Skeletal muscle cell (primary cell): ENCODE measurements around the gene CFAP157.

Source experiments
- DNase-seq: peaks from one replicate; pipeline ENCODE4 v3.0.0-alpha.2; 2010; ENCODE audit warnings: low read depth
- H3K4me3 ChIP-seq: 2 replicates; pipeline ENCODE4 v1.5.1; 2011; ENCODE audit warnings: low read depth, mild to moderate bottlenecking, control low read depth, low read length, moderate library complexity

CFAP157 gene

GRCh38 chr9:127690735-127691134 lies 16.1 kb upstream of the CFAP157 start:
- DNase-seq = no peak
- H3K4me3 ChIP-seq = no peak overlapping the region

DNA sequence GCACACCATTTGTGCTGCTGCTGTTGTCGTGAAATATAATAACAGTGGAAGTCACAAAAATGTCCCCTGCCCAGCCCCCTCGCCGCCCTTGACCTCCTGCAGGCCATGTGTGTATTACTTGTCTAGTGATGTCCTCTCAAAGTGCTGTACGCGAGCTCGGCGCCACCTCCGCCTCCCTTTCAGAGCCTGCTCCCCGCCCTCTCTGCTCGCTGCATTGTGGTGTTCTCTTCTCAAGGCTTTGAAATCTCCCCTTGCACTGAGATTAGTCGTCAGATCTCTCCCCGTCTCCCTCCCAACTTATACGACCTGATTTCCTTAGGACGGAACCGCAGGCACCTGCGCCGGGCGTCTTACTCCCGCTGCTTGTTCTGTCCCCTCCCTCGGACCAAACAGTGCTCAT lies 14.7 kb upstream of the CFAP157 start:
- DNase-seq = no peak
- no peak overlapping the region for H3K4me3 ChIP-seq

- no peak for DNase-seq
- no peak overlapping the region for H3K4me3 ChIP-seq
These were observed 13.6 kb upstream of the CFAP157 start for GRCh38 chr9:127693143-127693542.

GRCh38 chr9:127693697-127694096 lies 13.1 kb upstream of the CFAP157 start:
- H3K4me3 ChIP-seq = no peak overlapping the region
- DNase-seq = no peak

DNA sequence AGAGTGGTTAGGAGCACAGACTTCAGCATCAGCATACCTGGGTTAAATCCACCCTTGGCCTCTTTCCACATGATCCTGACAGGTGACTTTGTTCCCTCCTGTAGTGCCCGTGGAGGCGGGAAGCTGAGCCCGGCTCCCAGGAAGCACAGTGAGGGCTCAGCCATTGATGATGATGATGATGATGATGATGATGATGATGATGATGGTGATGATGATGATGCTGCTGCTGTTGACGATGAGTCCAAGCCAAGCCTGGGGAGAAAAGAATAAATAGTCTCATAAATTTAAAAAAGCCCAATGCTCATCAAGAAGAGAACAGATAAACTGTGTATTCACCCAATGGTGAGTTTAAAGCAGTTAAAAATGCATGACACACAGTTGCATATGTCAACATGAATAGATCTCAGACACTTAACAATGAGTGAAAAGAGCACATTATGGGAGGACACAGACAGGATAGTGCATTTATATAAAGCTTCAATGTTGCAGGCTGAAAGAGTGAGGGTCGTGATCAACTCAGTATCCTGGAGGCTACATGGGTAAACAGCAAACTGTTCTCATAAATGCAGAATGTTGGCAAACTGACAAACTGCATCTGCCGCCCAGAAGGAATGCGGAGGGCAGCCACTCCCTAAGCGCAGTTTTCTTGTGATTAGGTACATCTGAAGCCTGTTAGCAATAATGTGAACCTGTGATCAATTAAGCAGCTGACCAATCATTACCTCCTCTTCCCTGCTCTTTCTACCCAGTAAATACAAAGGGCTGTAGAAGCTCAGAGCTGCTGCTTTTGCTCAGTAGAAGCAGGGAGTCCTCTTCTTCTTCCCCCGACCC lies 11.7 kb upstream of the CFAP157 start:
- DNase-seq = no peak
- H3K4me3 ChIP-seq = no peak overlapping the region

DNA sequence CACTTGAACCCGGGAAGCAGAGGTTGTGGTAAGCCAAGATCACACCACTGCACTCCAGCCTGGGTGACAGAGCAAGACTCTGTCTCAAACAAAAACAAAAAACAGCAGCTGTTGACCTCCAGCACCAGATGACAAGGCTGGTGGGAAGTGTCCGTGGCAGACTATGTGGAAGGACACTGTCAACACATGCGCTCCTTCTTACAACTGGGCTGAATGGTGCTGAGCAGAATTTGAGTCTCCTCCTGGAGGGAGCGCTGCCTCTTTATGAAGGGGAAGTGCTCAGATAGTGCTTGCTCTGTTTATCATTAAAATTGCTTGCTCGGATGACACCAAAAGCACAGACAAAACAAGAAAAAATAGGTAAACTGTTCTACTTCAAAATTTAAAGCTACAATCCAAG lies 9.2 kb upstream of the CFAP157 start:
- no peak overlapping the region for H3K4me3 ChIP-seq
- no peak for DNase-seq

- DNase-seq = no peak
- H3K4me3 ChIP-seq = no peak overlapping the region
These were observed 8.4 kb upstream of the CFAP157 start for GRCh38 chr9:127698386-127698785.

- H3K4me3 ChIP-seq = peak overlapping the region; percentile 40
- DNase-seq = peak; percentile 87
These were observed 7.7 kb upstream of the CFAP157 start for GRCh38 chr9:127698985-127699670.

DNA sequence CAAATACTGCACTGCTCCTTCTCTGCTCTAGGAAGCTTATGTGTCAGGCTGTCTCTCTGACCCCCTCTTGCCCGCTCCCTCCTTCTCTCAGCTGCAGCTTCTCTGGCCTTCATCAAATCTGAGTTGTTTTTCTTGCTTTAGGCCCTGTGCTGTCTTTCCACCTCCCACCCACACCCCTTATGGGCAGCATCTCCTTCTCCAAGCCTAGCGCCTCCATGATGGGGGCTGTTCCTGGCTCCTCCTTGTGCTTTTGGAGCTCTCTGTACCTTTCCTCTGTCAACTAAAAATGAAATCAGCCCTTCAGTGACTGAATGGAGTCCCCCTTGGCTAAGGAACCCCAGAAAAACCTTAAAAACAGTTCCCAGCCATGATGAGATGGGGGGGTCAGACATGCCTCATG lies 6.6 kb upstream of the CFAP157 start:
- DNase-seq = no peak
- H3K4me3 ChIP-seq = no peak overlapping the region

- DNase-seq = no peak
- no peak overlapping the region for H3K4me3 ChIP-seq
These were observed 6.1 kb upstream of the CFAP157 start for GRCh38 chr9:127700594-127701255.

- H3K4me3 ChIP-seq = no peak overlapping the region
- DNase-seq = no peak
These were observed 3.4 kb upstream of the CFAP157 start for GRCh38 chr9:127703289-127703946.

GRCh38 chr9:127705577-127706379 lies 1.0 kb upstream of the CFAP157 start:
- no peak for DNase-seq
- no peak overlapping the region for H3K4me3 ChIP-seq

- DNase-seq = no peak
- H3K4me3 ChIP-seq = no peak overlapping the region
These were observed 978 bp downstream of the CFAP157 start for GRCh38 chr9:127707766-127708165.

DNA sequence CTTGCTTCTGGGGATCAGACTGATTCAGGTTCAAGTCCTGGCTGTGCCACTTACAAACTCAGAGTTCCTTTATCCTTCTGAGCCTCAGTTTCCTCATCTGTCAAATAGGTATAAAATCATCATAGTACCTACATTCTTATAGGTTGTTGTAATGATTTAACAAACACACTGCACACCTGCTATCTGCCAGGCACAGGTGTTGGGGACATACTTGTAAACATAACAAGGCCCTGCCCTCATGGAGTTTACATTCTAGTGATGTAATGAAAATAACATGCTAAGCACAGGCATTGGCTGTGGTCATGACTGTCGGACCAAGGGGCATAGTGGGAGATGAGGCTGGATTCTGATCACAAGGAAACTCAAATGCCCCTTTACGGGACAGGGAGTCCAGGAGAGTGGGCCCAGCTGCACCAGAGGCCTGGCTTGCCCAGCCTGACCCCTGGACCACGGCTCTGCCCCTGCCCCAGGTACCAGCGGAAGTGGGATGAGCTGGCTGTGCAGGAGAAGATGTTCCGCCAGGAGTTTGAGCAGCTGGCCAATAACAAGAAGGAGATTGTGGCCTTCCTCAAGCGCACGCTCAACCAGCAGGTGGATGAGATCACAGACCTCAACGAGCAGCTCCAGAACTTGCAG lies 2.3 kb downstream of the CFAP157 start:
- no peak for DNase-seq
- H3K4me3 ChIP-seq = no peak overlapping the region

GRCh38 chr9:127710204-127710783 lies 3.5 kb downstream of the CFAP157 start:
- H3K4me3 ChIP-seq = no peak overlapping the region
- no peak for DNase-seq

DNA sequence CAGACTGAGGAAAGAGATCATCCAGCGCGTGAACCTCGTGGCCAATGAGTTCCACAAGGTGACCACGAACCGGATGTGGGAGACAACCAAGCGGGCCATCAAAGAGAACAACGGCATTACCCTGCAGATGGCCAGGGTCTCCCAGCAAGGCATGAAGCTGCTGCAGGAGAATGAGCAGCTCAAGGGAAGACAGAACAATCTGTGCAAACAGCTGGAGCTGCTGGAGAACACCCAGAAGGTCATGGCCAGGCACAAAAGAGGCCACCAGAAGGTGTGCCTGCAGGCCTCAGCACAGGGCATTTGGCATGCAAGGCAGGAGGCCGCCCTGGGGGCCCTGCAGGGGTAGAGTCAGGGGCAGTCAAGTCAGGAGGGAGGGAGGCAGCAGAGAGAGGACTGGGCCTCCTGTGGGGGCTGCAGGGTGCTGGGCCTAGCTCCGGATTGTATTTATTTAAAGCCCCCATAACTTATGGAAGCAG lies 4.5 kb downstream of the CFAP157 start:
- DNase-seq = no peak
- no peak overlapping the region for H3K4me3 ChIP-seq

DNA sequence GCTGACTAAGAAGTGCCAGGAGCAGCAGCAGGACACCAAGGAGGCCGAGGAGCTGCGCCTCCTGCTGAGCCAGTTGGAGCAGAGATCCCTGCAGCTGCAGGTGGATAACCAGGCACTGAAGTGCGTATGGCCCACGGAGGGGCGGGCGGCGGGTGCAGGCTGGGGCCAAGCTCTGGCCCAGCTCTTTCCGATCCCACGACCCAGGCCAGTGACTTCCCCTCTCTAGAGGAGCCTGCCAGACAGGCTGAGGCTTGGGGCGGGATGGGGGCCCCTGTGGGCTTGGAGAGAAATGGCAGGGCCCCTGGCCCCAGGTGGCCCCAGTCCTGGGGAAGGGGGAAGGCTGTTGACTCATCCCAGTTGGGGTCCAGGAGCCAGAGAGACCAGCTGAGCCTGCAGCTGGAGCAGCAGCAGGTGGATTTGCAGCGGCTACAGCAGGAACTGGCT lies 5.1 kb downstream of the CFAP157 start:
- H3K4me3 ChIP-seq = no peak overlapping the region
- no peak for DNase-seq

DNA sequence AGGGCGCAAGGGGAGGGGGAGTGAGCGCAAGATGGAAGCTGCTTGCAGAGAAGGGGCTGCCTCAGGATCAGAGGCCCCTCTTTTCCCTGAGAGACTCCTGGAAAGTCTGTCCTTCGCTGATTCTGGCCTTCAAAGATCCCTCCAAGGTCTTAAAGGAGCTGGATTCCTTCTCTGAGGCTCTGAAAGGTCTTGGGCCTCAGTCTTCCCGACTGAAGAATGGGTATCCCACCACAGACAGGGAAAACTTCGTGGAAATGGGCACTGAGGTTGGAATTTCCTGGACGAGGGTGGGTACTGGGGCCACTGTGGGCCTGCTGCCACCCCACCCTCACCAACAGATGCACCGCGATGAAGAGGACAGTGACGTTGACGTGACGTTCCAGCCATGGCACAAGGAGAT lies 5.6 kb downstream of the CFAP157 start:
- no peak overlapping the region for H3K4me3 ChIP-seq
- no peak for DNase-seq
